Right lobe of liver (tissue), 6 donors: ENCODE measurements around the gene CRISPLD2. TPM values are rescaled to one million over a fixed set of nuclear protein-coding genes. Genes with fewer than 3 reads are reported as not detected.

Source experiments
- ATAC-seq, 4 donors: fragments of 200-7000 bp; cut with Tn5 transposase; one replicate each; pipeline ENCODE4 v1.9.1; 2020; ENCODE audit warnings: mild to moderate bottlenecking in 4 of 4, moderate library complexity in 4 of 4
- DNase-seq, 3 donors: peaks; one replicate each; pipeline ENCODE4 v3.0.0-alpha.2; 2020
- H3K27ac ChIP-seq, 3 donors: fragments of 200-600 bp; one replicate each; pipeline ENCODE4 v1.8.0; 2022
- H3K27me3 ChIP-seq, 2 donors: fragments of 200-600 bp; one replicate each; pipeline ENCODE4 v1.8.0; 2022
- H3K36me3 ChIP-seq, 4 donors: fragments of 200-600 bp; sonication (generic) in 1 of 4; one replicate each; pipeline versions ENCODE4 v1.5.1 to v1.8.0; 2017 to 2022; ENCODE audit warnings: control low read depth in 1 of 4
- H3K4me1 ChIP-seq, 4 donors: fragments of 200-600 bp; sonication (generic) in 1 of 4; one replicate each; pipeline versions ENCODE4 v1.5.1 to v1.8.0; 2017 to 2022; ENCODE audit warnings: control low read depth in 1 of 4
- H3K4me3 ChIP-seq, 3 donors: fragments of 200-600 bp; one replicate each; pipeline ENCODE4 v1.8.0; 2022
- H3K9me3 ChIP-seq, 4 donors: fragments of 200-600 bp; sonication (generic) in 1 of 4; one replicate each; pipeline versions ENCODE4 v1.5.1 to v1.8.0; 2017 to 2022; ENCODE audit warnings: control low read depth in 1 of 4
- POLR2A ChIP-seq: fragments of 450-650 bp; IDR thresholded peaks from one replicate; pipeline ENCODE4 v1.6.1; 2017; ENCODE audit warnings: antibody characterized with exemption, mild to moderate bottlenecking
- WGBS: methylation state at CpG from one replicate; pipeline ENCODE4 v1.1.6; 2018; ENCODE audit warnings: low coverage, low lambda C conversion rate; ENCODE audit not compliant: insufficient coverage; ENCODE audit errors: missing lambda C conversion rate; 5-methylcytosine and 5-hydroxymethylcytosine counted together
- intact Hi-C, 2 donors: fragments of 100-400 bp; cut with DNase I; formaldehyde crosslinking; loops; one replicate each; pipeline versions ENCODE4 v1.11.2 to v1.14.1; 2022
- total RNA-seq, 6 experiments: library from RNA; depleted of rRNA in 2 of 6; stranded (reverse); fragments of >200 nt in 2 of 6; fragmentation: NEBNext Ultra II Directional in 3 of 6; extraction: Animal tissue kit (Norgen Biotek cat#: 25700) in 3 of 6; gene quantifications; one replicate each; pipeline versions ENCODE4 v1.1.0 to v1.2.4, GENCODE V29; 2016 to 2023
- TF ChIP-seq, protein P1 (sequence below), 4 donors: fragments of 200-600 bp in 3 of 4; fragments of 450-650 bp in 1 of 4; IDR thresholded peaks; one replicate each; pipeline versions ENCODE4 v1.5.1 to v1.8.0; 2016 to 2022; ENCODE audit warnings: antibody characterized with exemption in 4 of 4, mild to moderate bottlenecking in 2 of 4
- donor health status: DM: no; HTN: yes; CAD: no.
- donor health status: DM: no; HTN: no; CAD: no.
- donor health status: DM: no; HTN: no; CAD: no.
- donor health status: DM: no; HTN: yes; CAD: no.
- donor health status: DM: no; HTN: yes; CAD: no.

Gene CRISPLD2
- total RNA-seq, 6 experiments from 2014 or later, result 2.9 to 14.8 (median 8.9) TPM

DNA sequence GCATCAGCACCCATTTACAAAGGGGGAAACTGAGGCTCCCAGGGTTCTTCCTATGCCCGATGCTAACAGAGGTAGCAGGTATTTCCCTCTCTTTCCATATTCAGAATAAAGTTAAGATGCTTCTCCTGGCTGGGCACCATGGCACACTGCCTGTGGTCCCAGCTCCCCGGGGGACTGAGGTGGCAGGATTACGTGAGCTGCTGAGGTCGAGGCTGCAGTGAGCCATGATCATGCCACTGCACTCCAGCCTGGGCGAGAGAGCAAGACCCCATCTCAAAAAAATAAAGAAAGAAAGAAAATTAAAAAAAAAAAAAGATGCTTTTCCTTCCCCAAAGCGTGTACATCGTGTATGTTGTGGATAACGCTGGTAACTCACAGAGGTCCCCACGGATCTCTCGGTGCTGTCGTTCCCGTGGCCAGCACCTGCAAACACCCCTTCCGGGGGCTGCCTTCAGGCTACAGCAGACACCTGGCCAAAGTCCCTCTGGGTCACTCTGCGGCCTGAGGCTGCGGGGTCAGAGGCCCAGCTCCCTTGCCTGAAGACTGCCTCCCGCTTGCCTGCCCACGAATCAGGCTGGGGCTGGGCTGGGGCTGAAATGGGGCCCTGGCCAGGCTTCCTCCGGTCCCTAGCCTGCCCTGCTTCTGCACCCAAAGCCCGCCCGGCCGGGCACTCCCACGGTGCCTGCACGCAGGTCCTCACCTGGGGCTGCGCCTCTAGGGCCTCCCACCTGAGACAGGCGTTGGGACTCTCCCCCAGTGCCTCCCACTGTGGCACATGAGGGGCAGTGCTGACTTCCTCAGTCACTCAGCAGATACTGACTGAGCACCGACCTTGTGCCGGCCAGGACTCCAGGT is 128.4 kb downstream of the CRISPLD2 start:
- 91% methylated on average over 5 of the region's 27 CpGs for WGBS
- intact Hi-C loops, result no loop called here
- ATAC-seq, result peak; percentile 56 to 82 (median 80)
- Histone ChIP-seq H3K4me1 (peaks cover 0 to 6% (median 3%) of the 10 kb centered on the region in 4 donors), H3K36me3 (no peaks in the 10 kb centered on the region), H3K27ac (peak overlapping the region in 2 of 3 donors; percentile 29 to 33), H3K27me3 (no peaks in the 10 kb centered on the region), H3K9me3 (no peaks in the 10 kb centered on the region), H3K4me3 (no peak overlapping the region)
- no peak for TF ChIP-seq POLR2A
- TF ChIP-seq, protein P1, sequence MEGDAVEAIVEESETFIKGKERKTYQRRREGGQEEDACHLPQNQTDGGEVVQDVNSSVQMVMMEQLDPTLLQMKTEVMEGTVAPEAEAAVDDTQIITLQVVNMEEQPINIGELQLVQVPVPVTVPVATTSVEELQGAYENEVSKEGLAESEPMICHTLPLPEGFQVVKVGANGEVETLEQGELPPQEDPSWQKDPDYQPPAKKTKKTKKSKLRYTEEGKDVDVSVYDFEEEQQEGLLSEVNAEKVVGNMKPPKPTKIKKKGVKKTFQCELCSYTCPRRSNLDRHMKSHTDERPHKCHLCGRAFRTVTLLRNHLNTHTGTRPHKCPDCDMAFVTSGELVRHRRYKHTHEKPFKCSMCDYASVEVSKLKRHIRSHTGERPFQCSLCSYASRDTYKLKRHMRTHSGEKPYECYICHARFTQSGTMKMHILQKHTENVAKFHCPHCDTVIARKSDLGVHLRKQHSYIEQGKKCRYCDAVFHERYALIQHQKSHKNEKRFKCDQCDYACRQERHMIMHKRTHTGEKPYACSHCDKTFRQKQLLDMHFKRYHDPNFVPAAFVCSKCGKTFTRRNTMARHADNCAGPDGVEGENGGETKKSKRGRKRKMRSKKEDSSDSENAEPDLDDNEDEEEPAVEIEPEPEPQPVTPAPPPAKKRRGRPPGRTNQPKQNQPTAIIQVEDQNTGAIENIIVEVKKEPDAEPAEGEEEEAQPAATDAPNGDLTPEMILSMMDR (IDR thresholded peaks at IDR 0.05), result no peak
- peak in 2 of 3 donors; percentile 77 to 79 for DNase-seq

DNA sequence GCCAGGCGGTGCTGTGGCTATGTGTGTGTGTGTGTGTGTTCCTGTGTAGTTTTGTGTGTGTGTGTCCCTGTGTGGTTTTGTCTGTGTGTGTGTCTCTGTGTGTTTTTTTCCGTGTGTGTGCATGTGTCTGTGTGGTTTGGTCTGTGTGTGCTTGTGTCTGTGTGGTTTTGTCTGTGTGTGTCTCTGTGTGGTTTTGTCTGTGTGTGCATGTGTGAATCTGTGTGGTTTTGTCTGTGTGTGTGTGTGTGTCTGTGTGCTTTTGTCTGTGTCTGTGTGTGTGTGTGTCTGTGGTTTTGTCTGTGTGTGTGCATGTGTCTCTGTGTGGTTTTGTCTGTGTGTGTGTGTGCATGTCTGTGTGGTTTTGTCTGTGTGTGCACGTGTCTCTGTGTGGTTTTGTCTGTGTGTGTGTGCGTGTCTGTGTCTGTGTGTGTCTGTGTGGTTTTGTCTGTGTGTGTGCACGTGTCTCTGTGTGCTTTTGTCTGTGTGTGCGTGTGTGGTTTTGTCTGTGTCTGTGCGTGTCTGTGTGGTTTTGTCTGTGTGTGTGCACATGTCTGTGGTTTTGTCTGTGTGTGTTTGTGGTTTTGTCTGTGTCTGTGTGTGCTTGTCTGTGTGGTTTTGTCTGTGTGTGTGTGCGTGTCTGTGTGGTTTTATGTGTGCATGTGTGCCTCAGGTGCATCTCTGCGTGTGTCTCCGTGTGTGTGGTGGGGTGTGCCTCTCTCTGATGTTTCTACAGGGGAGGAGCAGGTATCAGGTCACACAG is 129.2 kb downstream of the CRISPLD2 start:
- H3K27ac ChIP-seq, result peak overlapping the region in 2 of 3 donors; percentile 29 to 33
- H3K36me3 ChIP-seq, result no peaks in the 10 kb centered on the region
- DNase-seq (no peak), ATAC-seq (no peak)
- TF ChIP-seq, protein P1 (IDR thresholded peaks at IDR 0.05), result no peak
- TF ChIP-seq POLR2A, result no peak
- intact Hi-C loops, result no loop called here
- H3K9me3 ChIP-seq, result no peaks in the 10 kb centered on the region
- WGBS, result 49% methylated on average over 8 of the region's 10 CpGs
- H3K4me3 ChIP-seq, result no peak overlapping the region
- no peaks in the 10 kb centered on the region for H3K27me3 ChIP-seq
- peaks cover 0 to 6% (median 3%) of the 10 kb centered on the region in 4 donors for H3K4me1 ChIP-seq

DNA sequence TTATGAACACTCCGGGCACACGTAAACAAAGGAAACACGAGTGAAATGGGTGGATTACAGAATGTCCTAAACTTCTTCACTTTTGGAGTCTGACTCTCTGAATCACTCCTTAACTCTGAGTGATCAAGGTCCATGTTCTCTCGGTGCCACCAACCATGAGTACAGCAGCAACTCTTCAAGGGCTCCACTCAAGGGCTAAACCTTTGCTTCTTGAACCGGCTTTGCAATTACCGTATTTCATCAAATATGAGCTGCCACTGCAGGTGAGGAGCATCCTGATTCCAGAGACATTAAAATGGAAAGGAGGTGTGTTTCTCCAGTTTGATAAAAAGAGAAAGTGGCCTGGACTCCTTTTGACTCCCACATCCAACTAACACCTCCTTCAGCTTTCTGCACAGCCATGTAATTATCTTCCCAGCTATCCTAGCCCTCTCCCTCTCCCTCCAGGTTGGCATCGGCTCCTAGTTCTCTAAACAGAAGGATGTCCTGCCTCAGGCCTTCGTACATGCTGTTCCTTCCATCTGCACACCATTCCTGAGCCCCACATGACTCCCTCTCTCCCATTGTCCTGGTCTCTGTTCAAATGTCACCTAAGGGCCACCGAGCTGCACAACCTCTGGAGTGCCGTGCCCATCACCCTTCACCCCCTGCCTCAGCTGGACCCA is 130.1 kb downstream of the CRISPLD2 start:
- no peaks in the 10 kb centered on the region for H3K9me3 ChIP-seq
- ATAC-seq (no peak), DNase-seq (no peak)
- TF ChIP-seq, protein P1 (IDR thresholded peaks at IDR 0.05), result no peak
- no peak for TF ChIP-seq POLR2A
- peaks cover 0 to 6% (median 3%) of the 10 kb centered on the region in 4 donors for H3K4me1 ChIP-seq
- 60% methylated on average over 10 of the region's 10 CpGs for WGBS
- no peak overlapping the region for H3K4me3 ChIP-seq
- intact Hi-C loops, result no loop called here
- no peak overlapping the region for H3K27ac ChIP-seq
- H3K36me3 ChIP-seq, result no peaks in the 10 kb centered on the region
- H3K27me3 ChIP-seq, result no peaks in the 10 kb centered on the region

DNA sequence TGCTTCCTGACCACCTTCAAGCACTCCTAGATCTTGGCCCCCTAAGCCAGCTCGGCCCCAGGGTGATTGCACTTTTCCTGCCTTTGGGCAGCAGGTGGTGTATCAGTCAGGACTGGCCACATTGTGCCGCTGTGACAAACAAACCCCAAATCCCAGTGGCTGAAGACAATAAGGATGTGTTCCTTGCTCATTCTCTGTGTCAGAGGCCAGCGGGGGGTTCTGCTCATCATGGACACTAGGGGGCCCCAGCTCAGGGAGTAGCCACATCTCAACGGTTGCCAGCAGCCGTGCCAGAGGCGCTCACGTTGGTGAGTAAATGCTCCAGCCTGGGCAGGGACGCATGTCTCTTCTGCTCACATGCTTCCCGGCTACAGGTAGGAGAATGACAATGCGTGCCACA is 131.1 kb downstream of the CRISPLD2 start:
- Histone ChIP-seq H3K4me3 (no peak overlapping the region), H3K4me1 (peaks cover 0 to 15% (median 3%) of the 10 kb centered on the region in 4 donors), H3K36me3 (no peaks in the 10 kb centered on the region), H3K9me3 (no peaks in the 10 kb centered on the region), H3K27ac (no peak overlapping the region), H3K27me3 (no peaks in the 10 kb centered on the region)
- TF ChIP-seq POLR2A, result no peak
- TF ChIP-seq, protein P1 (IDR thresholded peaks at IDR 0.05), result peak in 3 of 4 donors; percentile 17 to 22 (median 19)
- intact Hi-C loops, result no loop called here
- ATAC-seq, result no peak
- no peak for DNase-seq
- no CpG with 5 or more reads among the region's 10 CpGs for WGBS
